HG02981 (cell line): ENCODE results near the gene BLCAP.

Source experiments
- ATAC-seq: cut with Tn5 transposase; IDR thresholded peaks from one replicate; pipeline ENCODE4 v1.9.1; 2021; ENCODE audit warnings: mild to moderate bottlenecking, moderate library complexity; ENCODE audit not compliant: unreplicated experiment

Gene BLCAP

DNA sequence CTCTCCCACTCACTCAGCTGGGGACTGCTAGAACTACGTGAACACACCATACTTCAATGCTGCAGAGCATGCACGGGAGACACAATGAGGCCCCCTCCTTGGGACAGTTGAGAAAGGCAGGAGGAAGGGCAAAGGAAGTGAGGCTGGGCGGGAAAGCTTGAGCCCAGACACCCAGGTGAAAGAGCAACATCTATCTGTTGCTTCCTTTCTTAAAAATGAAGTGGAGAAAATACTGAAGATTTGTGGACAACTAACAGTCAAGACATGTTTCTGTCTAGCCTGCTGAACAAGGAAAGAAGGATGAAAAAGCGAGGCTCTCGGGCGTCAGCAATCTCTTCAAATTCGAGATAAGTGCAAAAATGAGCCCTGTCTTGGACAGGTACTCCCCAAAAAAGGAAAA, 9.6 kb downstream of the BLCAP start:
- ATAC-seq: no peak

DNA sequence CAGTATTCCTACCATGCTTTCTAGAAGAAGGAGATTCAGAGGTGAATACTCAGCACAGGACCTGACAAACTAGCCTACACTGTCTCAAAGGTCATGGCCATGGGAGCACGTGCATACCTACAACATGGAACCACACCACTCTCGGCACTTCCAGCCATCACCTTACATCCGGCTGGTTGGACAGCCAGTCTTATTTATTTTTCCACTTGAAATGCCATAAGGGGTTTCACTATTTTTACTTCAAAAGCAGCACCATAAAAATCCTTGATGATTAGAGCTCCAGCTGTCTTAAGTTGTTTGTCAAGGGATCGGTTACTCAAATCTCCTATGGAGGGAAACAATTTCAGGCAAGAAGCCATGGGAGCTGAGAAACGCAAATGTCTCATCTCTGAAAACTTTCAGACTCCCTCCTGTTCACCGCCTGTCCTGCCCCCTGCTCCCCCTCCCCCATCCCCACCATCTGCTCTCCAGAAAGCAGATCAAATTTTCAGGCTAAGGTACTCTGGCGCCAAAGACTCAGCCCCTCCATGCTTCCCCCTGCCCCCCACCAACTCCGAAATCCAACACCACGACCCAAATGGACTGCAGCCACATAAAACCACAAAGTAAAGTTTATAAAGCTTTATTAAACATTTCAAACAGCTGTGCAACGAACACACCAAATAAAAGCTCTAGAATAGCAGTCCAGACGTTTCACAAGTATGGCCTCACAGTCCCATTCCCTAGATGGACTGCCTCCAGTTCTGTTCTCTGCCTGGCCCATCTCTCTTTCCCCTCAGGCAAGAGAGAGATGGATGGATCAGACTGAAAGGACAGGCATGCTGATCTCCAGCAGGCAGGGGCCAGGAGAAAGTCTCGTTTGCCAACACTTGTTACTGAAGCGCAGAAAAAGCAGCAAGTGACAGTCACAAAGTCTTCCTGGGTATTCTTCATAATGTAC, 10.6 kb downstream of the BLCAP start:
- ATAC-seq: no peak

DNA sequence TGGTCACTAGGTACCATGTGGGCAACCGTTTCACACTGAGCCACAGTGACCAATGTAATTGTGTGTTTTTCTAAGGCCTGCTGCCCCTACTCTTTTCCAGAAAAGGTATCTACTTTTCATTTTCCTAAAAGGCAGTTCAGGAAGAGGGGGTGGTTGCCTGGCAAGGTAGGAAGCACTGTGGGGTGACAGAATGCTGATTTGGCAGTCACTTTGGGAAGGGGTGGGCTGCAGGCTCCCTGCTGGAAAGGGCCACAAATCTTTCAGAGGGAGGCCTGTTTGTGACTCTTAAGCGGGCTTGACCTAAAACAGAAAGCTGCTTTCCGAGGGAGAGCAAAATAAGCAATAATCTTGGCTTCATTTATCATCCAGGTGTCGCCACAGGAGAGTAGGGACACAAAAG, 11.8 kb downstream of the BLCAP start:
- no peak for ATAC-seq

DNA sequence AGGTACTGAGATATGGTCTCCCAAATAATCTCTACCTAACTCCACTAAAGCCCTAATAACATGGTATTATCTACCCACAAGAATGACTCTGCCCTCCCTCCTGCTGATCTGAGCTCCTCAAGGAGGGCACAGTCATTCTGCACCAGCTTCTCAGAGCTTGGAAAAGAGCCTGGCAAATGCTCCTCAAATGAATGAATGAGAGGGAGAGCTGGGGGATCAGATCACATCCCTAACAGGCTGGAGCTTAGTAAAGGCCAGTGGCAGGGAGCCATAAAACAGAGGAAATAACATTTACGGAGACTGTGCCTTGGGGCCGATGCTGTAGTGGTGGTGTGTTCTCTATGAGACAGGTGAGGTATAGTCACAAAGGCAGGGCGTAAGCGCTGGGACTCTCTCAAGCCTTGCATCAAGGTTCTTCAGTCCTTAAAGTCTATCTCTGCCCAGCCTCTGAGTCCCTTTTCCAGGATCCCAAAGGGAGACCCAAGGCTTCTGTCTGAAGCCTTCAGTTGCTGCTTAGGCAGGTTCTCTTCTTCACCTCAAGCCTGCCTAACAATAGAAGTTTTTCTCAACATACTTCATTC, 13.8 kb downstream of the BLCAP start:
- no peak for ATAC-seq

DNA sequence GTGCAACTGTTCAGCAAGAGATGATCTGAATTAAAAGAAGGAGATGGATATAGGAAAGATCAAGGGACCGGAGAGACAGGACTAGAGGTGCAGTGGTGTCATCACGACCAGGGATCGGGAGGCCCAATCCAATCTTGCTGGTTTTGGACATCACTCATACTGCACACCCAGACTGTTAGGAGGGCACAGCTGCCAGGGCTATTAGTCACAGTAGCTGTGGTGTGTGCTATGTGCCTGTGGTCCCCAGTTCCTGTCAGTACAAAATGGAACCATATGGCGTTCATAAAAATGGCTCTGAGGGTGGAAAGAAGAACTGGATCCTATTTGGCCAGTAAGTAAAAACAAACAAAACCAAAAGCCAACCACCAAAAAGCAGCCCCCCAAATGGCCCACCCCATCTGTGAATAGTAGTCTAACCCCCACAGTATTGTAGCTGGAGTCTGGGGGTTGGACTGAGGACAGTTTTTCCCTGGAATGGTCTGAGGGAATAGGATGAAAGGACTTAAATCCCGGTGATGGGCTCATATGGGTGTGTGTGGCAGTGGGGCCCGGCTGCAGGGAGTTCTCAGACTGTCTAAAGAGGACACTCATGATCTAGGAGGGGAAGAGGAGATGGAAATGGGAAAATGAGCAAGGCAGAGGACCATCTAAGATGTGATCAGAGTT, 15.9 kb downstream of the BLCAP start:
- ATAC-seq: no peak

DNA sequence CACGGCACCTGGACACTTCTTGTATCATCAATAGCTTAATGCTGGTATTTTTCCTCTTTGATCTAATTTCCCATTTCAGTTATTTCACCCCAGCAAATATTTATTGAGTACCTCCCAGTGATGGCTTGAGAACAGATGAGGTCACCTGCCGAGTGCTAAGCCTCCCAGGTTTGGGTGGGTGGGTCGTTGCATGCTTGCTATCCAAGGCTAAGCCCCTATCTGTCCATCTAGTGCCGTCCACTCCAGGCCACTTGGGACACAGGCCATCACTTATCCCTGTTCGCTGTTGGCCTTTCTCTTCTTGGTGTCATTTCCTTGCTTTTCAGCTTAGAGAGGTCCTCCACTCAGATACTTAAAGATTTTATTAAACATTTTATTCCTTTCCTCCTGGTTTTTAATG, 17.4 kb downstream of the BLCAP start:
- ATAC-seq: no peak

DNA sequence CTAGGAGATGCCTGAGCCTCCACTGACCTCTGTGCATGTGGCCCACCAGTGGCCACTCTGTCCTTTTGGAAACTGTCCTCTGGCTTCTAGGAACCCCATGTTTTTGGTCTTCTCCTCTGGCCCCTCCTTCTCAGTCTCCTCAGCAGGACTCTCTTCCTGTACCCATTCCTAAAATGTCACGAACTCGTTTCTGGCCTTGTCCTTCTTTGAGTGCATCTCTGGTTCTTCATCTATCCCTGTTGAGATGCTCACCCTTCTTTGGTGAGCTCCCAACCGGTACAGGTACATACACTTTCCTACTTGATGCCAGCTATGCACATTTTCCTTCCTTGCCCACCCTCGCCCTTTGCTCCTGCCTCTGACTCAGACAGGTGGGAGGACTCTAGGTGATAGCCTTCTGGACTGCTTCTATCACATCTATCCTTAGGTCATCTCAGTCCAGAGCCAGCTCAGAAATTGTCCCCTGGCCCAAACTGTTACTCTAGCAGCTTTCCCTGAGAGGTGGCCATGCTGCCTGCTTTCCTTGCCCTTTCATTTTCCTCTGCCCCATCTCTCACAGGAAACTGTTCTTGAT, 21.4 kb downstream of the BLCAP start:
- ATAC-seq: no peak

DNA sequence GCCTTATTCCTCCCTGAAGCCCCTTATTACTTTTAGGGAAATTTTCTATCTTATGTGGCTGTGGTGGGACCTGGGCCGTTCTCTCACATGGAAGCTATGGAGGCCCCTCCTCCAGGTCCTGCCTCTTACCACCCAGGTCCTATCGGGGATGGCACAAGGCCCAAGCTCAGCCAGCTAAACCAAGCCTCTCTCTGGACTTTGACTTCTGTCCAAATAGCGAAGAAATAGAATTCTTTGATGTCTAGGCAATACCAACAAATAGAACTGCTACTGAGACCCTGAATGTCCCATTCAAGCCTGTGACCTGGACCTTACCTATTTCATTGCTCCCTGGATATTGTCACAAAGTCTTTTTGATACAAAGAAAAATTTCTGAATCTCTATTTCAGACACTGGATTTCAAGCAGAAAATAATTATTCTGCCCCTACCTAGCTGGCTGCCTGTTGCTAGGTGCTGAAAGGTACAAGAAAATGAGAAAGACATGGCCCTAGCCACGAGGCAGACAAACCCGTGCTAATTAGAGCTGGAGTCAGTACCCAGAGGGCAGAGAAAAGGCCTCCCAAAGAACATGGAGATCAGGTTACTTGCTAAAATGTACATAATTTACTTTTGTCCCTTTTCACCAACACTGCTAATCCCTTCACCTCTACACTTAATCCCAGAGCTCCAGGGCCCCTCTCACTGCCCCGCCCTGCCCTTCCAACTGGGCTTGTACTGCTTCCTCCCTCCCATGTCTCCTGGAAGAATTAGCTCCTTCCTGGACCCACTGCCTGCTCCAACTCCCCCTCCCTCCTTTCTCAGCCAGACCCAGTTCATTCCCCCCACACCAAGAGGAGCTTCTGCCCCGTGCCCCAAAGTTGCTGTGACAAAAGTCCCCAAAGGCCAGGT, 22.2 kb downstream of the BLCAP start:
- no peak for ATAC-seq

DNA sequence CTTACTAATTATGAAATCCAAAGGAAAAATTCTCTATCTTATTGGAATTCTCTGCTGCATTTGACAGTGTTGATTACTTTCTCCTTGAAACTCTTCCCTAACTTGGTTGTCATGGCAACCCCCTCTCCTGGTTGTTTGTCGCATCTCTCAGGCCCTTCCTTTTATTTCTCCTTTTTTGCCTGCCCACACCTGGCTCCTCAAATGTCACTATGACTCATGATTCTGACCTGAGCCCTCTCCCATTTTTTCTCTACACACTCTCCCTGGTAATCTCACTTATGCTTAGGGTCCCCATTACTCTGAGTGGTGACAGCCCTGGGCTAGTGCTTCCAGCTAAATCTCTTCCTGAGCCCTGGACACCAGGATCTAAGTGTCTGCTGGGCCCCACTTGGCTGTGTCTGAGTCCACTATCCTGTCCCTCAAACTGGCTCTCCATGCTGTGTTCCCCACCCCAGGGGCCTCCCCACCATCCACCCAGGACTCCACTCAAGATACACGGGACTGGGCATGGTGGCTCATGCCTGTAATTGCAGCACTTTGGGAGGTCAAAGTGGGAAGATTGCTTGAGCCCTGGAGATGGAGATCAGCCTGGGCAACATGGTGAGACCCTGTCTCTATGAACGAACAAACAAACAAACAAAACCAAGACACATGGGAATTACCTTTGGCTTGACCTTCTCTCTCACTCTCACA, 23.1 kb downstream of the BLCAP start:
- ATAC-seq: no peak

DNA sequence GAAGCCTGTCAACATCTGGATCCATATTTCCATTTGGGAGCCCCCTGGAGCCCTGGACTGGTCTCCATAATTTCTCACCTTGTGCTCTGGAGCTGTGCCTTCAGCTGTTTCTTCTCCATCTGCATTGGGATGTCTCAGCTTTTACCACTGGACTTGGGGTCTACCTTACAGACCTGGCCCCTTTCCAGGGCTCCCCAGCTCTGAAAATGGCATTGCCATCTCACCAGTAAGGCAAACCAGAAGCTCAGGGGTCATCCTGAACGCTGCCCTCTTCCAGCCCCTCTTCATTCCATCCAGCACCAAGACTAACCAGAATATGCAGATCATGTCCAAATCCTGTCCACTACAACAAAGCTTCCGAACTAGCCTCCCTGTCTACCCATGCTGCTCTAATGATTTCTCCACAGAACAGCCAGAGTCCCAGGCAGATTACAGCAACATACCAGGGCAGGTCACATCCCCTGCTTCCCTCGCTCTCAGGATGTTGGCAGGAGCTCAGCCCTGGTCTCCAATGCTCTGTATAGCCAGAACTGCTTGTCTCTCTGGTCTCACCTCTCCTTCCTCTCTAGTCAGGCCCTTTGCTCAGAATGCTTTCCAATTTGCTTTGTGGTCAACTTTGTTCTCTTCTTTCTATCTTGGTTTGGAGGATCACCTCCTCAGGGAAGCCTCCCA, 24.3 kb downstream of the BLCAP start:
- ATAC-seq: no peak

DNA sequence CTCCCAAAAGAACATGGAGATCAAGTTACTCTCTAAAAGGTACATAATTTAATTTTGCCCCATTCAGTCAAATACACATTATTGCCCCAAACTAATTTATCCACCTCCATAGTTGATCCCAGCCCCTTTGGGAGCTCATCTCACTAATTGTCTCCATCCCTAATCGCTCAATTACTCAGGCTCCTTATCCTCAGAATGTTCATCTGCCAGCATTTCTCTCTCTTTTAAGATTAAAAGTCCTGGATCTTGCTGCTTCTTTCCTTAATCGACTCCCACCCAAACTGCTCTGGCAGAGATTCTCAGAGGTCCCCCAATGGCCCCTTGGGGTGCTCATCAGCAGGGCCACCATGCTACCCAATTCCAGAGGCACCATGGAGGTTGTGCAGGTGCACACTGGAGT, 25.0 kb downstream of the BLCAP start:
- no peak for ATAC-seq

DNA sequence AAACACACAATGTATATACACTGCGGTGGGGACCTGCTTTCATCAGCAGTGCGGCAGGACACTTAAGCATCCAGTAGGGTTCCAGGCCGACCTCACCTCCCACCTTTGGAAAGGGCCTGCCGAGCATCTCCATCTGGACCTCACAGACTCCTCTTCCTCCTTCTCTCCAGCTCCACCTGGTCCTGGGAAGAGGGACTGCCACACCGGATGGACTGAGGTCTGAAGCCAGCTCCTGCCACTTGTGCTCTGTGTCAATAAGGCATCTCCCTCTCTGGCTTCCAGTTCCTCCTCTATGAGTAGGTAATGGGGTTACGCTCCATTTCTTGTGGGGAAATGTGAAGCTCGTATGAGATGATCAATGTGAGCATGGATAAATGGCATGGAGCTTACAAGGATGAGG, 25.7 kb downstream of the BLCAP start:
- ATAC-seq: no peak

DNA sequence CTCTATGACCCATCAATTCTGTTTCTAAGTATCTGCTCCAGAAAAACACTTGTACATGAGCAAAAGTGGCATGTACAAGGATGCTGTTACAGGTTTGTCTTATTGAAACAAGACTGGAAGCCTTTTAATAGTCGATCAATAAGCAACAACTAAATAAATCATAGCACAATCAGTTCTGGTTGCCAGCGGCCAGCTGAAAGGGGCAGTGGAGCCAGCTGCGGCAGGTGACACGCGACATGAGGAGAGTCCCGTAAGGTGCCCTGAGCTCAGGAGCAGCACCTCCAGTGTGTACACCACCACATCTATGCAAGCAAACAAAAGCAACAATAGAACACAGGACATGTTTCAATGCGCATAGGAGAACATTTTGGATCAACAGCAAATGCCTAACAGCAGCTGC, 27.4 kb downstream of the BLCAP start:
- ATAC-seq: no peak

DNA sequence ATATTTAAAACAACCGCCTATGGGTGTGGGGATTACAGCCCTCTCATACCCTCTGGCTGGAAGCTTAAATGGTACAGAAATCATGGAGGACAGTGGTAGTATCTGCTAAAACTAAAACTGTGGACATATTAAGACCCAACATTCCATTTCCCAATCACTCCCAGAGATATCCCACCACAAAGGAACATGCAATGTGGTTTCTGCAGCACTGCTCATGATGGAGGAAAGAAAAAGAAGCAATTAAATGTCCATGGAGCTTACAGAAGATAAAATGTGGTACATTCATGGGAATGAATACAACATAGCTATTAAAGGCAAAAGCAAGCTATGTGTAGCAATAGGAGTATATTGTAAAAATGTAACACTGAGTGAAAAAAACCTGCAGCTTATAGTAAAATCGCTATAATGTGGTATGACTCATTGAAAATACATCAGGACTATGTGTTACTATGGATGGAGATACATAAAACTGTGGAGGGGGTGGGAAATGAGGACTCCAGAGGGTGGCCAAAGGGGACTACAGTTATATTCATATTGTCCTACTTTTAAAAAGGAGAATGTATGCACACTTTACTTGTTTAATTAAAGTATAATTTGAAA, 29.5 kb downstream of the BLCAP start:
- no peak for ATAC-seq

DNA sequence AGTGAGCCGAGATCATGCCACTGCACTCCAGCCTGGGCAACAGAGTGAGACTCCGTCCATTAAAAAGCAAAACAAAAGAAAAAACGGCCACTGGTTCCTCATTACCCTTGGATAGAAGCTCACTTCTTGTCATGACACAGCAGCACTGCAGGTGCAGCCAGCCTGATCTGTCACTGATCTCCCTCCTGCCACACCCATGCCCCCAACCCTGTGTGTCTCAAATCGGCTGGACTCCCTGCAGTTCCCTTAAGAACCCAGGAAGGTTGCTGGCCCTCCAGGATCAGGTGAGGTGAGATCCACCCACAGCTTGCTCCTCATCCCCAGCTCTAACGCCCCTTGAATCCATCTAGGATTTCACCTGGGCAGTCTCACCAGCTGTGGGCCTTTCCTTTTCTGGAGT, 32.9 kb downstream of the BLCAP start:
- no peak for ATAC-seq

DNA sequence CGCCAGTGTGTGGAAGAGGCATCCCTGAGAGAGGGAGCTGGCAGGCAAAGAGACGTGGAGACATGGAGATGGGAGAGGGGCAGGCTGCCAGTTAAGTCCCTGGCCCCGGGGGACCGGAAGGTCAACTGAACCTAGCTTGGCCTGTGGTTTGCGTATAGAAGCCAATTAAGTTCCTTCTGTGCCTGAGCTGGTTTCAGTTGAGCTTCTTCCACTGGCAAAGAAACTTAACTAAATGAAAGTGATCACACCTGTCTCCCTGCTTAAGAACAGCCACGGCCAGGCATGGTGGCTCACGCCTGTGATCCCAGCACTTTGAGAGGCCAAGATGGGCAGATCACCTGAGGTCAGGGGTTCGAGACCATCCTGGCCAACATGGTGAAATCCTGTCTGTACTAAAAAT, 33.4 kb downstream of the BLCAP start:
- ATAC-seq: no peak

DNA sequence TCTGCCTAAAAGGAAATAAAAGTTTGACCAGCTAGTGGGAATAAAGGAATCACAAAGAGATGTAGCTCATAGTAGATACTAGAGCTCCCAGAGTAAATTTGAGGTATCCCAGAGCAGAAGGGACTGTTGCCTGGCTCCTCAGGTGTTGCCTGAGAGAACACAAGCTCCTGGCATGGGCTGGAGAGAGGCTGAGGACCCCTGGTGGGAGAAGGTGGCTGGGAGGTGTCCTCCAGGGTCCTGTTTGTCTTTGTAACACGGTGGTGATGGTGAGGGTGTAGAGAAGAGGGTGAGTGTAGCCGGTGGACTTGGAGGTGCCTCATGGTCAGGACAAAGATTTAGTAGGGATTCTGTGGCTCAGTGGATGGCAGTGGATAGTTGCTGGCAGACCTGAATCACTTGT, 34.7 kb downstream of the BLCAP start:
- ATAC-seq: no peak

DNA sequence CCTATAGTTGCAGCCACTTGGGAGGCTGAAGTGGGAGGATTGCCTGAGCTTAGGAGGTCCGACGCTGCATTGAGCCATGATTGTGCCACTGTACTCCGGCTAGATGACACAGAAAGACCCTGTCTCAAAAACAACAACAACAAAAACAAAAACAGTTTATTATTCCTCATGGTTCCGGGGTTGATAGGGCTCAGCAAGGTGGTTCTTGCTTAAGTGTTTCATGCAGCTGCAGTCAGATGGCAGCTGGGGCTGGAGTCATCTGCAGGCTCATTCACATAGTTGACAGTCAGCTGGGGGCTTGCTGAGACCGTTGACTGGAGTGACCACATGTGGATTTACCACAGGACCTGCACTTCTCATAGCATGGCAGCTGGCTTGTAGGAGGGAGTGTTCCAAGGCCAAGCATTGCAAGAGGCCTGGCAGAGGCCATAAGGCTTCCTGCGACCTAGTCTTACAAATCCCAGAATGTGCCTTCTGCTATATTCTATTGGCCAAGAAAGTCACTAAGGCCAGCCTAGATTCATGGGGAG, 35.5 kb downstream of the BLCAP start:
- ATAC-seq: no peak
